ENCODE measurements around the gene NLGN2. TPM values are rescaled to one million over a fixed set of nuclear protein-coding genes. Genes with fewer than 3 reads are reported as not detected.

NLGN2 gene
- total RNA-seq, 1 donor from 2014 or later, result 9.3 TPM

GRCh38 chr17:7380855-7381683, 26.6 kb upstream of the NLGN2 start, which contains the start of gene TNK1:
Gene TNK1 (plus strand): TSS chr17:7381089. CDS start chr17:7382927, 1,838 bp downstream.
- H3K9me3 ChIP-seq (replicated peaks), result no peaks in the 10 kb centered on the region
- no peaks in the 10 kb centered on the region for H3K36me3 ChIP-seq
- TF ChIP-seq CTCF (IDR thresholded peaks at IDR 0.05; ENCODE audit: borderline replicate concordance), result no peak
- peaks cover 20% of the 10 kb centered on the region for H3K27me3 ChIP-seq (ENCODE audit: low read depth)
- peak within 1 kb of the TSS; percentile 63 for H3K4me3 ChIP-seq
- intact Hi-C loops (cut with micrococcal nuclease), result no loop called here
- peak; percentile 48 for DNase-seq
- H3K27ac ChIP-seq (replicated peaks), result peak within 1 kb of the TSS; percentile 65
- peaks cover 35% of the 10 kb centered on the region for H3K4me1 ChIP-seq

- H3K36me3 ChIP-seq, result no peaks in the 10 kb centered on the region
- H3K27me3 ChIP-seq (ENCODE audit: low read depth), result peaks cover 20% of the 10 kb centered on the region
- peaks cover 35% of the 10 kb centered on the region for H3K4me1 ChIP-seq
- intact Hi-C loops (cut with micrococcal nuclease), result no loop called here
- H3K9me3 ChIP-seq (replicated peaks), result no peaks in the 10 kb centered on the region
- DNase-seq, result no peak
- no peak for TF ChIP-seq CTCF (IDR thresholded peaks at IDR 0.05; ENCODE audit: borderline replicate concordance)
- H3K27ac ChIP-seq (replicated peaks), result no peak overlapping the region
- no peak overlapping the region for H3K4me3 ChIP-seq
These were observed 24.7 kb upstream of the NLGN2 start for GRCh38 chr17:7382901-7383300.

- intact Hi-C loops (cut with micrococcal nuclease), result no loop called here
- Histone ChIP-seq H3K4me1 (peaks cover 35% of the 10 kb centered on the region), H3K27me3 (ENCODE audit: low read depth) (peaks cover 20% of the 10 kb centered on the region), H3K9me3 (replicated peaks) (no peaks in the 10 kb centered on the region), H3K27ac (replicated peaks) (no peak overlapping the region), H3K36me3 (peaks cover 4% of the 10 kb centered on the region), H3K4me3 (peak overlapping the region; percentile 64)
- no peak for DNase-seq
- TF ChIP-seq CTCF (IDR thresholded peaks at IDR 0.05; ENCODE audit: borderline replicate concordance), result no peak
These were observed 24.3 kb upstream of the NLGN2 start for GRCh38 chr17:7383371-7383741.

- Histone ChIP-seq H3K4me3 (peak overlapping the region; percentile 64), H3K27ac (replicated peaks) (no peak overlapping the region), H3K27me3 (ENCODE audit: low read depth) (peaks cover 20% of the 10 kb centered on the region), H3K9me3 (replicated peaks) (no peaks in the 10 kb centered on the region), H3K4me1 (peaks cover 35% of the 10 kb centered on the region), H3K36me3 (peaks cover 10% of the 10 kb centered on the region)
- intact Hi-C loops (cut with micrococcal nuclease), result no loop called here
- TF ChIP-seq CTCF (IDR thresholded peaks at IDR 0.05; ENCODE audit: borderline replicate concordance), result no peak
- DNase-seq, result peak; percentile 32
These were observed 23.7 kb upstream of the NLGN2 start for GRCh38 chr17:7383742-7384488.

GRCh38 chr17:7384489-7385081, 23.1 kb upstream of the NLGN2 start:
- DNase-seq, result no peak
- peaks cover 18% of the 10 kb centered on the region for H3K27me3 ChIP-seq (ENCODE audit: low read depth)
- peaks cover 35% of the 10 kb centered on the region for H3K4me1 ChIP-seq
- no peaks in the 10 kb centered on the region for H3K9me3 ChIP-seq (replicated peaks)
- H3K27ac ChIP-seq (replicated peaks), result no peak overlapping the region
- peaks cover 17% of the 10 kb centered on the region for H3K36me3 ChIP-seq
- H3K4me3 ChIP-seq, result peak overlapping the region; percentile 64
- intact Hi-C loops (cut with micrococcal nuclease), result no loop called here
- no peak for TF ChIP-seq CTCF (IDR thresholded peaks at IDR 0.05; ENCODE audit: borderline replicate concordance)

All from left ventricle myocardium inferior (tissue), 1 donor.